MM.1S (cell line): ENCODE results near the gene P4HA1.

Source experiments
- DNase-seq: peaks from one replicate; pipeline ENCODE4 v3.0.0-alpha.2; 2015
- H2AFZ ChIP-seq: fragments of 300-600 bp; sonication (generic); 2 replicates; pipeline ENCODE4 v1.6.0; 2016; ENCODE audit warnings: antibody characterized with exemption, low read length
- H3F3A ChIP-seq: fragments of 300-600 bp; sonication (generic); 2 replicates; pipeline ENCODE4 v1.6.1; 2016; ENCODE audit warnings: mild to moderate bottlenecking, antibody characterized with exemption, low read length, moderate library complexity, mixed read lengths; ENCODE audit not compliant: insufficient read depth
- H3K27ac ChIP-seq: fragments of 300-600 bp; sonication (generic); 2 replicates; pipeline ENCODE4 v1.5.1; 2016; ENCODE audit warnings: mild to moderate bottlenecking, low read length
- H3K27me3 ChIP-seq: fragments of 300-600 bp; sonication (generic); replicated peaks from 2 replicates; pipeline ENCODE4 v1.6.0; 2016; ENCODE audit warnings: low read length; ENCODE audit not compliant: insufficient read depth
- H3K36me3 ChIP-seq: fragments of 300-600 bp; sonication (generic); replicated peaks from 2 replicates; pipeline ENCODE4 v1.6.1; 2016; ENCODE audit warnings: mild to moderate bottlenecking, low read length, mixed read lengths; ENCODE audit not compliant: insufficient read depth
- H3K4me1 ChIP-seq: fragments of 300-600 bp; sonication (generic); 2 replicates; pipeline ENCODE4 v1.6.1; 2016; ENCODE audit warnings: low read length, mixed read lengths
- H3K4me2 ChIP-seq: fragments of 300-600 bp; sonication (generic); 2 replicates; pipeline ENCODE4 v1.6.0; 2016; ENCODE audit warnings: low read depth, low read length
- H3K4me3 ChIP-seq: fragments of 300-600 bp; sonication (generic); 2 replicates; pipeline ENCODE4 v1.5.1; 2016; ENCODE audit warnings: low read length, mixed read lengths
- H3K79me2 ChIP-seq: fragments of 300-600 bp; sonication (generic); 2 replicates; pipeline ENCODE4 v1.6.1; 2016; ENCODE audit warnings: mixed run types, low read length, mixed read lengths
- H3K9ac ChIP-seq: fragments of 300-600 bp; sonication (generic); 2 replicates; pipeline ENCODE4 v1.6.1; 2016; ENCODE audit warnings: low read length, mixed read lengths
- H3K9me2 ChIP-seq: fragments of 300-600 bp; sonication (generic); replicated peaks from 2 replicates; pipeline ENCODE4 v1.6.1; 2016; ENCODE audit warnings: mild to moderate bottlenecking, low read length, mixed read lengths; ENCODE audit not compliant: insufficient read depth
- H3K9me3 ChIP-seq: fragments of 300-600 bp; sonication (generic); replicated peaks from 2 replicates; pipeline ENCODE4 v1.6.1; 2016; ENCODE audit warnings: mild to moderate bottlenecking, low read length, mixed read lengths; ENCODE audit not compliant: insufficient read depth
- H4K20me1 ChIP-seq: fragments of 300-600 bp; sonication (generic); 2 replicates; pipeline ENCODE4 v1.6.1; 2016; ENCODE audit warnings: mild to moderate bottlenecking, low read length, moderate library complexity, mixed read lengths; ENCODE audit not compliant: insufficient read depth
- CTCF ChIP-seq: fragments of 300-600 bp; sonication (generic); IDR thresholded peaks from 2 replicates; pipeline ENCODE4 v1.5.1; 2016; ENCODE audit warnings: antibody characterized with exemption, low read length, mixed read lengths
- EZH2 ChIP-seq: fragments of 300-600 bp; sonication (generic); optimal IDR thresholded peaks from 2 replicates; pipeline ENCODE3; 2017; ENCODE audit warnings: low read depth, mild to moderate bottlenecking, antibody characterized with exemption, low read length, mixed read lengths
- EZH2phosphoT487 ChIP-seq: fragments of 300-600 bp; sonication (generic); IDR thresholded peaks from 2 replicates; pipeline ENCODE4 v1.6.1; 2018; ENCODE audit warnings: antibody characterized with exemption, low read length

Gene P4HA1

DNA sequence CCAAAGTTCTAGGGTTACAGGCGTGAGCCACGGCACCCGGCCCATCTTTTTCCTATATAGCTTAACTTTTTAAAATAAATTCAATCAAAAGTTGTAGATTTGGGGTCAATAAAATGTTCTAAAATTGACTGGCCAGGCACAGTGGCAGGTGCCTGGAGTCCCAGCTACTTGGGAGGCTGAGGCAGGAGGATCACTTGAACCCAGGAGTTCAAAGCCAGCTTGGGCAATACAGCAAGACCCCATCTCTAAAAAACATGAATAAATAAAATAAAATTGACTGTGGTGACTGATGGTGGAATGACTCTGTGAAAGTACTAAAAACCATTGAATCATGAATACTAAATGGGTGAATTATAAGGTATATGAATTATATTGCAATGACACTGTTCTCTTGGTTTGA, 20.8 kb downstream of the P4HA1 start:
- no peak overlapping the region for H3K27ac ChIP-seq
- no peaks in the 10 kb centered on the region for H3K27me3 ChIP-seq
- no peak overlapping the region for H3K4me3 ChIP-seq
- no peaks in the 10 kb centered on the region for H3K4me1 ChIP-seq
- no peaks in the 10 kb centered on the region for H3K9me2 ChIP-seq
- no peak overlapping the region for H3K4me2 ChIP-seq
- peaks cover 3% of the 10 kb centered on the region; the same call in 1 of the 2 replicates for H3K36me3 ChIP-seq
- H3K79me2 ChIP-seq = peaks cover 9% of the 10 kb centered on the region; the same call in 1 of the 2 replicates
- no peak for DNase-seq
- H2AFZ ChIP-seq = no peak overlapping the region
- TF ChIP-seq EZH2 (no peak), EZH2phosphoT487 (no peak), CTCF (no peak)
- H3K9me3 ChIP-seq = no peaks in the 10 kb centered on the region
- no peaks in the 10 kb centered on the region for H3F3A ChIP-seq
- H3K9ac ChIP-seq = no peak overlapping the region
- no peaks in the 10 kb centered on the region for H4K20me1 ChIP-seq

GRCh38 chr10:73073627-73074026, 23.0 kb downstream of the P4HA1 start:
- H3F3A ChIP-seq = no peaks in the 10 kb centered on the region
- H3K4me3 ChIP-seq = no peak overlapping the region
- no peak for DNase-seq
- no peaks in the 10 kb centered on the region for H3K9me3 ChIP-seq
- H3K79me2 ChIP-seq = no peaks in the 10 kb centered on the region
- no peak overlapping the region for H3K27ac ChIP-seq
- no peaks in the 10 kb centered on the region for H3K9me2 ChIP-seq
- H3K4me2 ChIP-seq = no peak overlapping the region
- H3K9ac ChIP-seq = no peak overlapping the region
- TF ChIP-seq EZH2 (no peak), EZH2phosphoT487 (no peak), CTCF (no peak)
- no peaks in the 10 kb centered on the region for H4K20me1 ChIP-seq
- H3K27me3 ChIP-seq = no peaks in the 10 kb centered on the region
- H3K4me1 ChIP-seq = no peaks in the 10 kb centered on the region
- H2AFZ ChIP-seq = no peak overlapping the region
- H3K36me3 ChIP-seq = peaks cover 3% of the 10 kb centered on the region; the same call in 1 of the 2 replicates

- TF ChIP-seq EZH2phosphoT487 (no peak), EZH2 (no peak), CTCF (no peak)
- no peaks in the 10 kb centered on the region for H3F3A ChIP-seq
- no peaks in the 10 kb centered on the region for H3K9me3 ChIP-seq
- H3K4me1 ChIP-seq = 0 out of 2 replicates have a peak, but pooled peaks cover under 1% of the 10 kb centered on the region
- H4K20me1 ChIP-seq = no peaks in the 10 kb centered on the region
- H3K9me2 ChIP-seq = no peaks in the 10 kb centered on the region
- no peak overlapping the region for H3K9ac ChIP-seq
- H3K27ac ChIP-seq = no peak overlapping the region
- DNase-seq = no peak
- no peak overlapping the region for H3K4me3 ChIP-seq
- H3K36me3 ChIP-seq = no peaks in the 10 kb centered on the region
- no peak overlapping the region for H2AFZ ChIP-seq
- no peaks in the 10 kb centered on the region for H3K79me2 ChIP-seq
- no peaks in the 10 kb centered on the region for H3K27me3 ChIP-seq
- H3K4me2 ChIP-seq = no peak overlapping the region
Observed at GRCh38 chr10:73065441-73065840, 31.2 kb downstream of the P4HA1 start.
